ENCODE data around the gene RALGPS1.
A peak's percentile ranks its signal among the peaks of the same experiment; 100 is the strongest.

The RALGPS1 gene

DNA sequence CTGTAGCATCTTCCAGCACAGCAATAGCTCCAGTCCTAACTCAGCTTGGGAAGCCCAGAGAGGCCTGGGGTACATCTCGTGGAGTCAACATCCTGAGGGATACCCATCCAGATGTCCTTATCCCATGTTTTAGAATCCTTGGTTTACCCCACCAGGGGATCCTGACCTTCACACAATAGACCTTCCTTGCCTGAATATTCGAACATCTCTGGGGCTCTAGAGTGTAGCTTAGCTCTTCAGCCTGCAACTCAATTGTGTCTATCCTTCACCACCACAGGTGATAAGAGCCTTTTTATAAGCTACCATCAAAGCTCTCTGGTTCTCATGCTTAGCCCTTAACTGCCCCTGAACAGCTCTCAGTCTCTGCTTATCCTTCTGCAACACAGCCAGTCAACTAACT, 7.5 kb upstream of the RALGPS1 start:
- no peak for DNase-seq

- DNase-seq: peak; percentile 65
These were observed 767 bp downstream of the RALGPS1 start for GRCh38 chr9:126915281-126915816.

- no peak for DNase-seq
These were observed 1.4 kb downstream of the RALGPS1 start for GRCh38 chr9:126915846-126916543.

GRCh38 chr9:126916909-126917308, 2.3 kb downstream of the RALGPS1 start:
- no peak for DNase-seq

GRCh38 chr9:126919193-126919592, 4.6 kb downstream of the RALGPS1 start:
- no peak for DNase-seq

GRCh38 chr9:126925876-126926275, 11.3 kb downstream of the RALGPS1 start:
- no peak for DNase-seq

DNA sequence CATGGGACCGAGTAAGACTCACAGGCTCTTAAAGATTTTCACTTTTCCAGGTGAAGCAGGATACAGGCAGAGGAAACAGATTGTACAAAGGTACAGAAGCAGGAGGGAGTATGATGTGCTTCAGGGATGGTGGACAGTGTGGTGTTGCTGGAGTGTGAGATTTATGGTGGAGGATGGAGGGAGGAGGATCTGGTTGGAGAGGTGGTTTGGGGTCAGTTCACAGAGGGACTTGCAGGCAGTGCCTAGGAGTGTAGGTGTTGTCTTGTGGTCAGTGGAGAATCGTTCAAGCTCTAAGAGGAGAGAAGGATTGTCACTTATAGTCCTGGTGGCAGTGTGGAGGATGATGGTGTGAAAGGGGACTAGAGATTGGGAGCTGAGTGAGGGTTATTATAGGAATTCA, 11.8 kb downstream of the RALGPS1 start:
- DNase-seq: no peak

DNA sequence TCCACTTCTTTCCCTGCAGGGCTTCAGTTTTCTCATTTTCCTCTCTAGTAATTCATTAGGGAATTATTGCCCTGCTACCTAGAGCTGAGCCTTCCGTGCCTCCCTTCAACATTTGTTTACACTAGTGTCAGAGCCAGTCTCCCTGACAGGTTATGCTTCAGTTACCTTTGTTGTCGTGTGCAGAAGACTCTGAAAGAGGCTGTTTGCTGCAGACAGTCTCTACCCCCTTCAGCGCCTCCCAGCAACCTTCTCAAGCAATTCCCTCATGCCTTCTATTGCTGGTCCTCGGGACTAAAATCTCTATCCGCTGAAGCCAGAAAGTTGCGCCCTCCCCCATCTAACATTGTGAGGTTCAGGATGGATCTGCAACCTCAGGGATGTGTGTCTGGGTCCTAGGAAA, 12.8 kb downstream of the RALGPS1 start:
- no peak for DNase-seq

DNA sequence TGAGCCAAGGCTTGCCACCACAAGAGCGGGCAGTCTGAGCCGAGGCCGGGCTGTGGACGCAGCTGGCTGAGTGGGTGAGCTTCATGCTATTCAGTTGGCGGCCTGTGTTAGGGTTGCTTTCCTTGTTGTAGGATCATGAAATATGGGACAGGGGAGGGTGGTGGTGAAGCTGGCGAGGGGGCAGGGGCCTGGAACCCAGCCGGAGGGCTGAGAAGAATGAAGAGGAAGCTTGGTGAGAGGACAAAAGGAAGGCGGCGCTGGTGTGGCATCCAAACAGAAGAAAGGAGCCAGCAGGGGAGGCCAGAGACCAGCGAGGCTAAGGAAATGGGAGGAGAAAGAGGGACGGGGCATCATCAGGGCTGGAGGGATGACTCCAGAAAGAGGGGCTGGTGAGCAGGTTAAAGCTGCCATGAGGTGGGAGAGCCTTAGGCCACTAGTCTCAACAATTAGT, 18.3 kb downstream of the RALGPS1 start:
- DNase-seq: no peak

- no peak for DNase-seq
These were observed 18.9 kb downstream of the RALGPS1 start for GRCh38 chr9:126933334-126933980.

GRCh38 chr9:126934441-126934840, 19.9 kb downstream of the RALGPS1 start:
- DNase-seq: no peak

DNA sequence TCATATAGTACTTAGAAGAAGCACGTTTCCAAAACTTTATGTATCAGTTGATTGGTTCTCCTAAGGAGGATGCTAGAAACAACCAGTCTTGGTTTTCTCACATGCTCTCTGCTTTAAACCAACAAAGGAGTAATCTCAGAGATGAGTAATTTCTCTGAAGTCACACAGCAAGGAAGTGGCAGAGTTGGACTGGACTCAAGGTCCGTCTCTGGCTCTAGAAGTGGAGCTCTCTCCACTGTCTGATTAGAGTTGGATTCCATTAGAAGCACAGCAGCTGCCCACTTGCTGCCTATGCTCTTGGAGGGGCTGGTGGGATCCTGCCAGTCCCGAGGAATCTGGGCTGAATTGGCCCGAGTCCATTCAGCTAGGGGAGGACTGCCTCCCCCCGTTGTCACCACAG, 21.0 kb downstream of the RALGPS1 start:
- DNase-seq: no peak

- no peak for DNase-seq
These were observed 22.9 kb downstream of the RALGPS1 start for GRCh38 chr9:126937444-126937843.

- no peak for DNase-seq
These were observed 23.7 kb downstream of the RALGPS1 start for GRCh38 chr9:126938327-126938726.

- no peak for DNase-seq
These were observed 25.2 kb downstream of the RALGPS1 start for GRCh38 chr9:126939821-126940221.

GRCh38 chr9:126942399-126942798, 27.8 kb downstream of the RALGPS1 start:
- DNase-seq: no peak

- no peak for DNase-seq
These were observed 31.1 kb downstream of the RALGPS1 start for GRCh38 chr9:126945682-126946081.

DNA sequence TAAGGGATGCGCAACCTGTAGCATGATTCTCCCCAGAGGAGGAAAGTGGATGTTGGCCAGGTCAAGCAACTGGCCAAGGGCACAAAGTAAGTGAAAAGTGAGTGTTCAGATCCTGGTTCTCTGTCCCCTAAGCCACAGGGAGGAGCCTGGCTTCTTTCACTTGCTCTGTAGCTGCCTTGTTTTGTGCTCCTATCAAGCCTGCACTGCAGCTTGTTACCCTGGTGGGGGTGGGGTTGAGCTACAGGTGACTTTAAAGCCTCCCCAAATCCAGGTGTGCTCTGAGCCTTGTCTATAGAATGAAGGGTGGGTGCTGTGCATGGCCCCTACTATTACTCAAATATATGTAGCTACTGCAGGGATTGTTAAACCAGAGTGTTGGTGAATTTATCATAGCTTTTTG, 32.9 kb downstream of the RALGPS1 start:
- DNase-seq: no peak

DNA sequence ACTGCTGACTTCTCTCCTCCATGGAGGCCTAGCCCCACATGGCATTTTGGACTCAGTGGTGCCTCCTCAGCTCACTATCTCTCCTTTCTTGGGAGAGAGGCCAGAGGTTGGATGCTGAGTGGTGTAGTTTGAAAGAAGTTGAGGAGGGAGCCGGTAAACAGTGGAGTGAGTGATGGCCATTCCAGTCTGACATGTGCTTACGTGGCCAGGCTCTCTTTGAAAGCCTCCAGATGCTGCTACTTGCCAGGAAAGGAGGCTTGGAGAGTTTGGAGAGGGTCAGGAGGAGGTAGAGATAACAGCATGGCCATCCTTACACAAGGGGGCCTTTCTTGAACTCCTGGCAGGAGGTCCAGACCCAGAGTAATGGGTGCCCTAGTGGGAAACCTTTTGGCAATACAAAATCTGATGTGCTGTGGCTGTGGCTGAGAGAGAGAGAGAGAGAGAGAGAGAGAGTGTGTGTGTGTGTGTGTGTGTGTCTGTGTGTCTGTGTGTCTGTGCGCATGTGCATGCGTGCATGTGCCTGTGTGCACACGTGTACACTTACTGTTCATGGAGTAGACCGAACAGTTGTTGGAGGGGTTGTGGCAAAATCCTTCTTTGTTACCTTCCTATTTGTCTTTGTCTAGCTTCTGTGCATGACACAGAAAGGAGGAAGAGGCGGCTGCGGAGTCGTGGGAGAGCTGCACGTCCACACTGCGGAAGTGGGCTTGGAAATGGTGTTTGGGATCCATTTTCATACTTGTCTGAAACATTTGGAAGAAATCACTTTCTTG, 37.8 kb downstream of the RALGPS1 start:
- no peak for DNase-seq

DNA sequence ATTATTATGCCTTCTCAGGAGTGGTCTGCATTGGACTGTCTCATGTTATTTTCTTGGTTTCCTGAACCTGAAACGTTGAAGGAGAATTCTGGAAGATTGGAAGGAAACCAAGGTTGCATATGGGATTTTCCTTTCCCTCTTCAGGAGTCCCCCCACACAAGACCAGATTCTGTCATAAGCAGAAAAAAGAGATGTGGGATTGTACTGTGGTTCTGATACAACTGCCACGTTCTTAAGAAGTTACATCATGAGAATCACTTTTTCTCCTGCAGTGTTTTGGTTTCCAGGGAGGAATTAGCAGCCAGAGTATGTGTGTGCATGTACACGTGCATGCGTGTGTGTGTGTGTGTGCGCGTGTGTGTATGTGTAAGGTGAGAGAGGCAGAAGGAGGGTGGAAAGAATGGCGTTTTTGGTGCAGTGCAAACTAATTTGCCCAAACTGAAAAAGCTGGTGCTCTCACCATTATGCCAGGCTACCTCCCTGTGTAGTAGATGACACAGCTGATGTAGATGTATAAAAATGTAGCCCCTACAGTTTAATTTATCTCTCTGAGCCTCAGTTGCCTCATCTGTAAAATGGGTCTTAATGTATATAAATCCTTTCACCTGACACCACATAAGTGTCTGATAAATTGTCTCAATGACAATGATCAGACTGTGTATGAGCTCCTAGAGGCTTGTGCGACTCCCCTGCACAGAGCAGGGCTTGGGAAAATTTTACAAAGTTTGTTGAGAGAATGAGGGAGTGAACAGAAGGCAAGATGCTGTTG, 38.6 kb downstream of the RALGPS1 start:
- no peak for DNase-seq

DNA sequence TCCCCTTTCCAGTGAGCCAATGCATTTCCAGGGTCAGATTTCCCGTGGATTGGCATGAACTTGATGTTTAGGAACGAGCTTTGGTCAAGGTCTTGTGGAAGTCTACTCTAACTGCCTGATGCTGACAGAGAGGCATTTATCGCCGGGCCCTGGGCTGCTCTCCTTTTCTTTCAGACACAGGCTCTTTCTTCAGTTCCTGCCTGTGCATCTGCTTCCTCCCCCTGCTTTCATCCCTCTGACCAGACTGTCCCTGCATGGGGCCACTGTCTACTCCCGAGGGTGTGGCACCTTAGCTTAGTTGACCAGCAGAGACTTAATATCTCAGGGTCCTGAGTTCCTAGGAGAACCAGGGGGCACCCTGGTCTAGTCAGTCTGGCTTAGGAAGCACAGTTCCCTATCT, 41.2 kb downstream of the RALGPS1 start:
- no peak for DNase-seq

- no peak for DNase-seq
These were observed 42.5 kb downstream of the RALGPS1 start for GRCh38 chr9:126956917-126957686.
